Loucy (cell line): ENCODE measurements around the gene TSHZ2.
"Not testable (repeated sequence)": the region's sequence is repeated elsewhere in the genome, so short reads cannot be mapped to it uniquely, and the experiment has no call there.

ENCODE experiments used
- H2AFZ ChIP-seq: fragments of 200-600 bp; sonication (generic); 2 replicates; pipeline ENCODE4 v1.6.0; 2016; ENCODE audit warnings: antibody characterized with exemption, mild to moderate bottlenecking, low read length, moderate library complexity
- H3F3A ChIP-seq: fragments of 200-600 bp; 2 replicates; pipeline ENCODE4 v1.6.0; 2016; ENCODE audit warnings: antibody characterized with exemption, low read depth, mild to moderate bottlenecking
- H3K27me3 ChIP-seq: fragments of 200-600 bp; sonication (generic); 2 replicates; pipeline ENCODE4 v1.6.1; 2014; ENCODE audit warnings: low read length, mild to moderate bottlenecking; ENCODE audit not compliant: insufficient read depth, poor library complexity, severe bottlenecking
- H3K36me3 ChIP-seq: fragments of 200-600 bp; sonication (generic); 2 replicates; pipeline ENCODE4 v1.6.1; 2016; ENCODE audit warnings: low read length; ENCODE audit not compliant: insufficient read depth
- H3K4me1 ChIP-seq: fragments of 200-600 bp; sonication (generic); 2 replicates; pipeline ENCODE4 v1.5.1; 2014; ENCODE audit warnings: low read length, mild to moderate bottlenecking; ENCODE audit not compliant: insufficient read depth, poor library complexity, severe bottlenecking
- H3K4me2 ChIP-seq: fragments of 200-600 bp; sonication (generic); 2 replicates; pipeline ENCODE4 v1.6.0; 2014; ENCODE audit warnings: antibody characterized with exemption, low read length, low read depth, mild to moderate bottlenecking; ENCODE audit not compliant: poor library complexity, severe bottlenecking
- H3K4me3 ChIP-seq: fragments of 200-600 bp; sonication (generic); 2 replicates; pipeline ENCODE4 v1.5.1; 2014; ENCODE audit warnings: low read length, mild to moderate bottlenecking, mixed read lengths; ENCODE audit not compliant: poor library complexity, severe bottlenecking
- H3K79me2 ChIP-seq: fragments of 200-600 bp; sonication (generic); 2 replicates; pipeline ENCODE4 v1.6.1; 2014; ENCODE audit warnings: low read length; ENCODE audit not compliant: insufficient read depth
- H3K9ac ChIP-seq: fragments of 200-600 bp; sonication (generic); 2 replicates; pipeline ENCODE4 v1.6.0; 2014; ENCODE audit warnings: mild to moderate bottlenecking, low read depth, low read length, moderate library complexity; ENCODE audit not compliant: poor library complexity, severe bottlenecking
- H3K9me2 ChIP-seq: fragments of 200-600 bp; sonication (generic); replicated peaks from 2 replicates; pipeline ENCODE4 v1.6.1; 2016; ENCODE audit warnings: low read depth, low read length, mixed read lengths
- H3K9me3 ChIP-seq: fragments of 200-600 bp; sonication (generic); 2 replicates; pipeline ENCODE4 v1.6.1; 2014; ENCODE audit warnings: mild to moderate bottlenecking, antibody characterized with exemption, low read length, low read depth; ENCODE audit not compliant: insufficient read depth
- H4K20me1 ChIP-seq: fragments of 200-600 bp; sonication (generic); 2 replicates; pipeline ENCODE4 v1.6.0; 2014; ENCODE audit warnings: antibody characterized with exemption, low read length, mild to moderate bottlenecking; ENCODE audit not compliant: insufficient read depth, poor library complexity, severe bottlenecking
- CTCF ChIP-seq: fragments of 200-600 bp; sonication (generic); conservative IDR thresholded peaks from 2 replicates; pipeline ENCODE4 v1.5.1; 2014; ENCODE audit warnings: mild to moderate bottlenecking, antibody characterized with exemption, low read length
- EZH2phosphoT487 ChIP-seq: fragments of 200-600 bp; IDR thresholded peaks from 2 replicates; pipeline ENCODE4 v1.6.1; 2018; ENCODE audit warnings: antibody characterized with exemption, mild to moderate bottlenecking, moderate library complexity, borderline replicate concordance

The TSHZ2 gene

DNA sequence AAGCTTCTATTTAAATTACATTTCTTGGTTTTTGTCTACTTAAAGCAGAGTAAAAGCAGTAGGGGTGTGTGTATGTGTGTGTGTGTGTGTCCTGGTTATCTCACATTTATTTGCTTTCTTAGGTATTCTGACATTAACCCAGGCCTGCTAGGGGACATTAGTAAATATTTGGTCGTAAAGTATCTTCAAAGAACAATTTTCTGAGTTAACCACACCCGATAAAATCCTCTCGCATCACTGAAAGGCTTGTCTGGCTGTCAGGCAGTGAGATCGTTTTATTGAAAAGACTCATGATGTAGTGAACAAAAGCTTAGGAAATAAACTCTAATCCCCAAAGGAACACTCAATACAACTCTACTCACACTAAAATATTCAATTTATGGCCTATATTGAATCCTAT is 543.6 kb downstream of the TSHZ2 start:
- no peaks in the 10 kb centered on the region for H3K27me3 ChIP-seq
- no peak overlapping the region for H2AFZ ChIP-seq
- H3K9ac ChIP-seq: no peak overlapping the region
- TF ChIP-seq EZH2phosphoT487 (no peak), CTCF (no peak)
- no peaks in the 10 kb centered on the region for H3K9me2 ChIP-seq
- H3K4me1 ChIP-seq: no peaks in the 10 kb centered on the region
- H3K36me3 ChIP-seq: no peaks in the 10 kb centered on the region
- no peak overlapping the region for H3K4me2 ChIP-seq
- no peaks in the 10 kb centered on the region for H4K20me1 ChIP-seq
- H3K4me3 ChIP-seq: no peak overlapping the region
- no peaks in the 10 kb centered on the region for H3K9me3 ChIP-seq
- no peaks in the 10 kb centered on the region for H3K79me2 ChIP-seq
- no peaks in the 10 kb centered on the region for H3F3A ChIP-seq

- no peaks in the 10 kb centered on the region for H3K9me2 ChIP-seq
- H3K27me3 ChIP-seq: no peaks in the 10 kb centered on the region
- no peaks in the 10 kb centered on the region for H3K79me2 ChIP-seq
- no peaks in the 10 kb centered on the region for H3K36me3 ChIP-seq
- no peak for TF ChIP-seq CTCF
- TF ChIP-seq EZH2phosphoT487: no peak
- no peaks in the 10 kb centered on the region for H3K4me1 ChIP-seq
- no peaks in the 10 kb centered on the region for H3F3A ChIP-seq
- no peaks in the 10 kb centered on the region for H4K20me1 ChIP-seq
- H2AFZ ChIP-seq: no peak overlapping the region
- no peak overlapping the region for H3K4me3 ChIP-seq
- no peak overlapping the region for H3K9ac ChIP-seq
- no peaks in the 10 kb centered on the region for H3K9me3 ChIP-seq
- H3K4me2 ChIP-seq: no peak overlapping the region
Measured at GRCh38 chr20:53517146-53517545, 545.0 kb downstream of the TSHZ2 start.

DNA sequence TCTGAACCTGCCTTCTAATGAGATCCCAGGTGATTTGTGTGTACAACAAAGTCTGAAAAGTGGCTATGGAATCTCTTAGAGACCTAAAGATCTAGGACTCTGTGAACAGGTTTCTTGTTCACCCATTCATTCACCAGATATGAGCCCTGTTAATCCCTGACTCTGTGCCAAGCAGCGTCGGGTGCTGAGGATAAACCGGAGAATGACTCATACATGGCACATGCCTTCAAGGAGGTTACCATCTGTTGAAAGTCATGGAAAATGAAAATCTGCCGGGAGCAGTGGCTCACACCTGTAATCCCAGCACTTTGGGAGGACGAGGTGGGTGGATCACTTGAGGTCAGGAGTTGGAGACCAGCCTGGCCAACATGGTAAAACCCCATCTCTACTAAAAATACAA is 549.3 kb downstream of the TSHZ2 start:
- H3K4me2 ChIP-seq, H4K20me1 ChIP-seq, H2AFZ ChIP-seq, H3K9me3 ChIP-seq, H3K79me2 ChIP-seq, H3K4me1 ChIP-seq, H3K4me3 ChIP-seq, H3K9me2 ChIP-seq, H3K27me3 ChIP-seq, H3K36me3 ChIP-seq, H3F3A ChIP-seq, H3K9ac ChIP-seq: not testable (repeated sequence)

DNA sequence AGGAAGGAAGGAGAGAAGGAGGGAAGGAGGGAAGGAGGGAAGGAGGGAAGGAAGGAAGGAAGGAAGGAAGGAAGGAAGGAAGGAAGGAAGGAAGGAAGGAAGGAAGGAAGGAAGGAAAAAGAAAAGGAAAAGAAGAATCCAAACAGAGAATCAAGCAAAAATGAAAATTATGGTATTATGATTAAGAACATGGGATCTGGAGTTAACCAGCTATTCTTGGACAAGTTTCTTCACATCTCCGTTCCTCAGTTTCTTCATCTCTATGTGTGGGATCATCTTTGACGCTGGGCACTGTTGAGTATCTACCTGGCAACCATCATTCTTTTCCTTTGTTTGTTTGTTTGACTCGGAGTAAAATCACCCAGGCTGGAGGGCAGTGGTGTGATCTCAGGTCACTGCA is 549.9 kb downstream of the TSHZ2 start:
- TF ChIP-seq EZH2phosphoT487 (no peak), CTCF (no peak)
- Histone ChIP-seq H3K4me2 (no peak overlapping the region), H3K4me1 (no peaks in the 10 kb centered on the region), H3K27me3 (no peaks in the 10 kb centered on the region), H3K9ac (no peak overlapping the region), H3F3A (no peaks in the 10 kb centered on the region), H2AFZ (no peak overlapping the region), H3K36me3 (no peaks in the 10 kb centered on the region), H3K79me2 (no peaks in the 10 kb centered on the region), H3K4me3 (no peak overlapping the region), H3K9me3 (no peaks in the 10 kb centered on the region), H4K20me1 (no peaks in the 10 kb centered on the region), H3K9me2 (no peaks in the 10 kb centered on the region)
